T-helper 1 cell treated with Interleukin-12 subunit alpha and Interleukin-12 subunit beta and Interleukin-4 antibody, amounts not matched to agents 30 μg/mL and 1 μg/mL, for 36 hours (primary cell): ENCODE data around the gene TMCC1.
"Not testable (repeated sequence)": the region's sequence is repeated elsewhere in the genome, so short reads cannot be mapped to it uniquely, and the experiment has no call there.

Experiments
- H3K27ac Mint-ChIP-seq: one replicate; pipeline ENCODE4 v1.8.0; 2021; ENCODE audit warnings: mild to moderate bottlenecking, mixed read lengths
- H3K27me3 Mint-ChIP-seq: one replicate; pipeline ENCODE4 v1.8.0; 2021; ENCODE audit warnings: low read depth, mixed read lengths
- H3K36me3 Mint-ChIP-seq: one replicate; pipeline ENCODE4 v1.8.0; 2021; ENCODE audit warnings: low read depth, mixed read lengths
- H3K4me1 Mint-ChIP-seq: one replicate; pipeline ENCODE4 v1.8.0; 2021; ENCODE audit warnings: low read depth, mixed read lengths
- H3K4me3 Mint-ChIP-seq: one replicate; pipeline ENCODE4 v1.8.0; 2021; ENCODE audit warnings: mild to moderate bottlenecking, moderate library complexity, mixed read lengths
- H3K9me3 Mint-ChIP-seq: one replicate; pipeline ENCODE4 v1.8.0; 2021; ENCODE audit warnings: mixed read lengths

Gene TMCC1

DNA sequence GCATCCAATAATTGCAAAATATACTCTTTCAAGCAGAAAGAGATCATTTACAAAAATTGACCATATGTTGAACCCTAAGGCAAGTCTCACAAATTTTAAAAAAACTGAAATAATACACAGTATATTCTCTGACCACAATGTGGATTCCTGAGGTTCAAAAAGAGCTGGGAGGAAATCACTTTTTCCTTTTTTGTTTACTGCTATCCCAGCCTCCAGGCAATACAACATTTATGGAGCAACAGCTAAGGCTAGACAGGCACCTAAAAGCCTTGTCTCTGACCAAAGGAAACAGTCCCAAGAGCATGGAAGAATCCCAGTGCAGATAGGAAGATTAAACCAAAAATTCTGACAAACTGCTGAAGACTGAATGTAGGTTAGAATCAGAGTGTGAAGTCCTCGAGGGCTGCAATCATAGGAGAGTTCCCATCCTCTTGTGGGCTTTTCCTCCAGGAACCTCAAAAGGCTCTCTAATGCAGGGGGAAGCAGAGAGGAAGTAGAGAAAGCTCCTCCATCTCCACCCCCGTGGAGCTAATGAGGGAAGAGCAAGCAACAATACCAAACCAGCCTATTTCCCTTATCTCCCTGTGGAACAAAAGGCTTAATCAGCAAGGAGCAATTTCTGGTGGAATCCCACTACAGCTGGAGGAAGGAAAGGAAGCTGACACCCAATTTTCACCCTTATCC lies 57.0 kb downstream of the TMCC1 start:
- peaks cover 2% of the 10 kb centered on the region for H3K4me1 Mint-ChIP-seq
- peaks cover 7% of the 10 kb centered on the region for H3K36me3 Mint-ChIP-seq
- H3K4me3 Mint-ChIP-seq: no peak overlapping the region
- H3K27me3 Mint-ChIP-seq: no peaks in the 10 kb centered on the region
- H3K9me3 Mint-ChIP-seq: no peaks in the 10 kb centered on the region
- H3K27ac Mint-ChIP-seq: no peak overlapping the region

- Mint-ChIP-seq H3K4me1 (peaks cover 2% of the 10 kb centered on the region), H3K27ac (no peak overlapping the region), H3K27me3 (no peaks in the 10 kb centered on the region), H3K4me3 (no peak overlapping the region), H3K36me3 (no peaks in the 10 kb centered on the region), H3K9me3 (no peaks in the 10 kb centered on the region)
Measured at GRCh38 chr3:129835198-129835597, 58.3 kb downstream of the TMCC1 start.

DNA sequence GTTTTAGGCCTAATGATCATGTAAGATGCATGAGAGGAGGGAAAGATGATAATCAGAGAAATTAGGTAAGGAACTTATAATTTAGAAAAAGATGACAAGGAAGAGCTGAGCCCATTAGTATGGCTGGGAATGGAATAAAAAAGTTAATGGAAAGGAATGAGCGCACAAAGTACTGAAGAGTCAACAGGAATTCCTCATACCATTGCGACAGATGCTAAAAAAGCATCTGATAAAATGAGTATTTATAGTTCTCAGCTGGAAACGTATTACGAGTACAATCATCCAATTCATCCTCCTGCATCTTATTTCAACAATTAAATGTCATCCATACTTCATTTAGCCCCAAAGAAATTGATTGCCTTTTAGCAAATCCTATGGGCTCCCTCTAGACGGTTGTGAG lies 58.9 kb downstream of the TMCC1 start:
- Mint-ChIP-seq H3K4me1 (peaks cover 2% of the 10 kb centered on the region), H3K4me3 (no peak overlapping the region), H3K27me3 (no peaks in the 10 kb centered on the region), H3K9me3 (no peaks in the 10 kb centered on the region), H3K27ac (no peak overlapping the region), H3K36me3 (no peaks in the 10 kb centered on the region)

DNA sequence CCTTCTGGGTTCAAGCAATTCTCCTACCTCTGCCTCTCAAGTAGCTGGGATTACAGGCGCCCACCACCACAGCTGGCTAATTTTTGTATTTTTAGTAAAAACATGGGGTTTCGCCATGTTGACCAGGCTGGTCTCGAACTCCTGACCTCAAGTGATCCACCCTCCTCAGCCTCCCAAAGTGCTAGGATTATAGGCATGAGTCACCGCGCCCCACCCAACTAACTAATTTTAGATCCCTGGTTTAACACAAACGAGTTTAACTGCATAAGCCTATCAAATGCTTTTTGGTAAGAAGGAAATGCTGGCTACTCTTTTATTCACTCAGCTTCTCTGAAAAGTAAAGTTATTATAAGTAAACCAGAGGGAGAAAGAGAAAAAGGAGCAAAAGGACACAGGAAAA lies 61.6 kb downstream of the TMCC1 start:
- peaks cover 17% of the 10 kb centered on the region for H3K4me1 Mint-ChIP-seq
- not testable (repeated sequence) for H3K9me3 Mint-ChIP-seq, H3K4me3 Mint-ChIP-seq, H3K36me3 Mint-ChIP-seq, H3K27me3 Mint-ChIP-seq, H3K27ac Mint-ChIP-seq

DNA sequence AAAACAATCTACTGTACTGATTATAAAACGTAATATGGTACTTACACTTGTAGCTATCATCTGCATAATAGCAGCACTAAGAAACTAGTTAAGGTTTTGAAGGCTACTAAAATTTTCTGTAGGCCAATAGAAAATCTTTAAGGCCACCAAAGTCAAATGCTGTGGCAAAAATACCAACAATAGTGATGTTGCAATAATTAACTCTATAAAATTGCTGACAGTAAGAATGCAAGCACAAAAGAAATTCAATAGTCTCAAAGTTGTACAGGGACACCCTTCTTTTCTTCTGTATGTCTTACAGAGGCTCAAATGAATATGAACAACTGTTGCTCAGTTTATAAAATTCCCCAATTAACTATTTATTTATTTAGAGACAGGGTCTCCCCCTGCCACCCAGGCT lies 62.0 kb downstream of the TMCC1 start:
- no peak overlapping the region for H3K27ac Mint-ChIP-seq
- H3K36me3 Mint-ChIP-seq: peaks cover 3% of the 10 kb centered on the region
- H3K27me3 Mint-ChIP-seq: no peaks in the 10 kb centered on the region
- H3K9me3 Mint-ChIP-seq: no peaks in the 10 kb centered on the region
- no peak overlapping the region for H3K4me3 Mint-ChIP-seq
- H3K4me1 Mint-ChIP-seq: peaks cover 19% of the 10 kb centered on the region

DNA sequence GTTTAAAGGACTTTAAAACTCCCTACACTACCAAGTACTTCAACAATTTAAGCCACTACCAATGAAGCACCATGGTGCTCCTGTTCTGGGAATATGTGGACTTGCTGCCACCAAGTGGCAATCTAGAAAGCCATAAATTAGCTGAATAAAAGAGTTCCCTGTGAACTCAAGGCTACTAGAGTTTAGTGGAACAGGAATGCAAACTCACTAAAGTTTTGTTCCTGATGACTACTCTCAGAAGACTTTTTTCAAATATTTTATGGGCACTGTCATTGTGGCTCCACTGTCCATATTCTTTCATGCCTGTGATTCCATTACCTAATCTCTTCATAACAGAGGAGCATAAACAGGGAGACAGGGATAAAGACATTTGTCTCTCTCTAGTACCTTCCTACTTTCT lies 63.9 kb downstream of the TMCC1 start:
- no peaks in the 10 kb centered on the region for H3K9me3 Mint-ChIP-seq
- no peak overlapping the region for H3K27ac Mint-ChIP-seq
- peaks cover 3% of the 10 kb centered on the region for H3K36me3 Mint-ChIP-seq
- no peak overlapping the region for H3K4me3 Mint-ChIP-seq
- peaks cover 19% of the 10 kb centered on the region for H3K4me1 Mint-ChIP-seq
- H3K27me3 Mint-ChIP-seq: no peaks in the 10 kb centered on the region

- Mint-ChIP-seq H3K27me3 (no peaks in the 10 kb centered on the region), H3K36me3 (peaks cover 3% of the 10 kb centered on the region), H3K27ac (peak overlapping the region; percentile 77), H3K4me3 (peak overlapping the region; percentile 34), H3K9me3 (no peaks in the 10 kb centered on the region), H3K4me1 (peaks cover 19% of the 10 kb centered on the region)
Measured at GRCh38 chr3:129827765-129828164, 65.7 kb downstream of the TMCC1 start.

- no peak overlapping the region for H3K27ac Mint-ChIP-seq
- H3K9me3 Mint-ChIP-seq: no peaks in the 10 kb centered on the region
- H3K36me3 Mint-ChIP-seq: peaks cover 3% of the 10 kb centered on the region
- no peak overlapping the region for H3K4me3 Mint-ChIP-seq
- no peaks in the 10 kb centered on the region for H3K27me3 Mint-ChIP-seq
- H3K4me1 Mint-ChIP-seq: peaks cover 19% of the 10 kb centered on the region
Measured at GRCh38 chr3:129824926-129825541, 68.5 kb downstream of the TMCC1 start.

- no peaks in the 10 kb centered on the region for H3K27me3 Mint-ChIP-seq
- peaks cover 8% of the 10 kb centered on the region for H3K4me1 Mint-ChIP-seq
- H3K27ac Mint-ChIP-seq: no peak overlapping the region
- no peaks in the 10 kb centered on the region for H3K9me3 Mint-ChIP-seq
- H3K4me3 Mint-ChIP-seq: no peak overlapping the region
- peaks cover 5% of the 10 kb centered on the region for H3K36me3 Mint-ChIP-seq
Measured at GRCh38 chr3:129822679-129823078, 70.8 kb downstream of the TMCC1 start.

GRCh38 chr3:129822241-129822640 lies 71.3 kb downstream of the TMCC1 start:
- peaks cover 3% of the 10 kb centered on the region for H3K36me3 Mint-ChIP-seq
- no peak overlapping the region for H3K27ac Mint-ChIP-seq
- H3K27me3 Mint-ChIP-seq: no peaks in the 10 kb centered on the region

GRCh38 chr3:129820587-129820986 lies 72.9 kb downstream of the TMCC1 start:
- H3K4me1 Mint-ChIP-seq: no peaks in the 10 kb centered on the region
- H3K4me3 Mint-ChIP-seq: no peak overlapping the region
- peaks cover 5% of the 10 kb centered on the region for H3K36me3 Mint-ChIP-seq
- H3K9me3 Mint-ChIP-seq: no peaks in the 10 kb centered on the region
- no peaks in the 10 kb centered on the region for H3K27me3 Mint-ChIP-seq
- H3K27ac Mint-ChIP-seq: no peak overlapping the region

More at GRCh38 chr3:129822241-129822640, 71.3 kb downstream of the TMCC1 start:
- Mint-ChIP-seq H3K9me3 (no peaks in the 10 kb centered on the region), H3K4me3 (no peak overlapping the region), H3K4me1 (peaks cover 4% of the 10 kb centered on the region)

GRCh38 chr3:129812589-129812988 lies 80.9 kb downstream of the TMCC1 start:
- Mint-ChIP-seq H3K27me3 (no peaks in the 10 kb centered on the region), H3K9me3 (no peaks in the 10 kb centered on the region), H3K27ac (no peak overlapping the region), H3K4me3 (no peak overlapping the region), H3K36me3 (peaks cover 11% of the 10 kb centered on the region), H3K4me1 (no peaks in the 10 kb centered on the region)

GRCh38 chr3:129809297-129809696 lies 84.2 kb downstream of the TMCC1 start:
- peaks cover 2% of the 10 kb centered on the region for H3K4me1 Mint-ChIP-seq
- H3K27me3 Mint-ChIP-seq: no peaks in the 10 kb centered on the region
- no peaks in the 10 kb centered on the region for H3K9me3 Mint-ChIP-seq
- H3K36me3 Mint-ChIP-seq: peaks cover 6% of the 10 kb centered on the region
- no peak overlapping the region for H3K4me3 Mint-ChIP-seq
- no peak overlapping the region for H3K27ac Mint-ChIP-seq

- Mint-ChIP-seq H3K36me3 (no peaks in the 10 kb centered on the region), H3K4me1 (peaks cover 13% of the 10 kb centered on the region), H3K27ac (no peak overlapping the region), H3K27me3 (no peaks in the 10 kb centered on the region), H3K4me3 (no peak overlapping the region), H3K9me3 (no peaks in the 10 kb centered on the region)
Measured at GRCh38 chr3:129796146-129796545, 97.4 kb downstream of the TMCC1 start.

GRCh38 chr3:129795186-129796010 lies 98.1 kb downstream of the TMCC1 start:
- H3K4me1 Mint-ChIP-seq: peaks cover 13% of the 10 kb centered on the region
- H3K4me3 Mint-ChIP-seq: no peak overlapping the region
- no peaks in the 10 kb centered on the region for H3K9me3 Mint-ChIP-seq
- no peak overlapping the region for H3K27ac Mint-ChIP-seq
- H3K36me3 Mint-ChIP-seq: no peaks in the 10 kb centered on the region
- no peaks in the 10 kb centered on the region for H3K27me3 Mint-ChIP-seq
